ENCODE measurements around the gene NNMT. TPM values are rescaled to one million over a fixed set of nuclear protein-coding genes. Genes with fewer than 3 reads are reported as not detected.

NNMT gene
- total RNA-seq, 1 experiment from 2014 or later: 2.4 TPM

DNA sequence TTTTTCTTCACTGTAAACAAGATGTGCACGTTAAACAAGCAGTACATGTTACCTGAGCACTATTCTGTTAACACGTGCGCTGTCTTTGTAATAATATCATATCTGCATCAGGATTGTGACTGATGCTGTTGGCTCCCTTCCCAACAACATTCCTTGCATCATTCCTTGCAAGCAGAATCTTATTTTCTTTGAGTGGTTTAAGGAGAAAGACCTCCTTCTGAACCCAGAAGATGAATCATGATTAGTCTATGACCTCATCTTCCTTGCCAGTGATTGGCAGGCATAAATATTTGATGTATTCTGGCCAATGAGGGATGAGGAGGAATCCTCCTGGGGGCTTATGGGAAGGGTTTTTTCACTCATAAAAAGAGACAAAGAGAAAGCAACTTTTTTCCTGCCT lies 57.9 kb downstream of the NNMT start:
- no peaks in the 10 kb centered on the region for H3K4me1 ChIP-seq
- no peaks in the 10 kb centered on the region for H3K36me3 Mint-ChIP-seq (ENCODE audit: insufficient read depth, unreplicated experiment)
- no peak for DNase-seq
- H3K36me3 ChIP-seq (ENCODE audit: control insufficient read depth, insufficient read depth, low read length): no peaks in the 10 kb centered on the region
- CTCF ChIA-PET: no interaction called here
- no peaks in the 10 kb centered on the region for H3K27me3 ChIP-seq (replicated peaks; ENCODE audit: control insufficient read depth, insufficient read depth, low read length)
- POLR2A ChIA-PET: no interaction called here
- no TSS peak for BruUV-seq (replicated peaks)
- no peaks in the 10 kb centered on the region for H3K9me3 ChIP-seq
- no peaks in the 10 kb centered on the region for H3K9me3 Mint-ChIP-seq (ENCODE audit: unreplicated experiment)
- H3K4me3 Mint-ChIP-seq (ENCODE audit: unreplicated experiment): no peak overlapping the region
- intact Hi-C loops (cut with micrococcal nuclease; ENCODE audit: unreplicated experiment): no loop called here
- TF ChIP-seq, protein P1, sequence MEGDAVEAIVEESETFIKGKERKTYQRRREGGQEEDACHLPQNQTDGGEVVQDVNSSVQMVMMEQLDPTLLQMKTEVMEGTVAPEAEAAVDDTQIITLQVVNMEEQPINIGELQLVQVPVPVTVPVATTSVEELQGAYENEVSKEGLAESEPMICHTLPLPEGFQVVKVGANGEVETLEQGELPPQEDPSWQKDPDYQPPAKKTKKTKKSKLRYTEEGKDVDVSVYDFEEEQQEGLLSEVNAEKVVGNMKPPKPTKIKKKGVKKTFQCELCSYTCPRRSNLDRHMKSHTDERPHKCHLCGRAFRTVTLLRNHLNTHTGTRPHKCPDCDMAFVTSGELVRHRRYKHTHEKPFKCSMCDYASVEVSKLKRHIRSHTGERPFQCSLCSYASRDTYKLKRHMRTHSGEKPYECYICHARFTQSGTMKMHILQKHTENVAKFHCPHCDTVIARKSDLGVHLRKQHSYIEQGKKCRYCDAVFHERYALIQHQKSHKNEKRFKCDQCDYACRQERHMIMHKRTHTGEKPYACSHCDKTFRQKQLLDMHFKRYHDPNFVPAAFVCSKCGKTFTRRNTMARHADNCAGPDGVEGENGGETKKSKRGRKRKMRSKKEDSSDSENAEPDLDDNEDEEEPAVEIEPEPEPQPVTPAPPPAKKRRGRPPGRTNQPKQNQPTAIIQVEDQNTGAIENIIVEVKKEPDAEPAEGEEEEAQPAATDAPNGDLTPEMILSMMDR (IDR thresholded peaks at IDR 0.05; ENCODE audit: insufficient read depth in 1 of 2, low read depth in 1 of 2, low read length in 1 of 2, severe bottlenecking in 1 of 2, unreplicated experiment in 1 of 2): no peak
- H3K27me3 Mint-ChIP-seq (ENCODE audit: insufficient read depth, unreplicated experiment): no peaks in the 10 kb centered on the region
- no peak overlapping the region for H3K4me3 ChIP-seq (ENCODE audit: low read depth, low read length)
- H3K27ac Mint-ChIP-seq (ENCODE audit: unreplicated experiment): no peak overlapping the region
- no peaks in the 10 kb centered on the region for H3K4me1 Mint-ChIP-seq (ENCODE audit: low read depth, unreplicated experiment)

- no peaks in the 10 kb centered on the region for H3K36me3 ChIP-seq (ENCODE audit: control insufficient read depth, insufficient read depth, low read length)
- CTCF ChIA-PET: no interaction called here
- Mint-ChIP-seq H3K4me1 (ENCODE audit: low read depth, unreplicated experiment) (no peaks in the 10 kb centered on the region), H3K4me3 (ENCODE audit: unreplicated experiment) (no peak overlapping the region), H3K27me3 (ENCODE audit: insufficient read depth, unreplicated experiment) (peaks cover 2% of the 10 kb centered on the region), H3K27ac (ENCODE audit: unreplicated experiment) (no peak overlapping the region), H3K36me3 (ENCODE audit: insufficient read depth, unreplicated experiment) (no peaks in the 10 kb centered on the region), H3K9me3 (ENCODE audit: unreplicated experiment) (no peaks in the 10 kb centered on the region)
- H3K9me3 ChIP-seq: no peaks in the 10 kb centered on the region; the same call in 1 of the 2 replicates
- no TSS peak for BruUV-seq (replicated peaks)
- POLR2A ChIA-PET: no interaction called here
- intact Hi-C loops (cut with micrococcal nuclease; ENCODE audit: unreplicated experiment): no loop called here
- H3K27me3 ChIP-seq (replicated peaks; ENCODE audit: control insufficient read depth, insufficient read depth, low read length): no peaks in the 10 kb centered on the region
- H3K4me3 ChIP-seq (ENCODE audit: low read depth, low read length): no peak overlapping the region
- TF ChIP-seq, protein P1 (IDR thresholded peaks at IDR 0.05; ENCODE audit: insufficient read depth in 1 of 2, low read depth in 1 of 2, low read length in 1 of 2, severe bottlenecking in 1 of 2, unreplicated experiment in 1 of 2): no peak
- no peak for DNase-seq
- no peaks in the 10 kb centered on the region for H3K4me1 ChIP-seq
Observed at GRCh38 chr11:114358716-114359115, 62.5 kb downstream of the NNMT start.

DNA sequence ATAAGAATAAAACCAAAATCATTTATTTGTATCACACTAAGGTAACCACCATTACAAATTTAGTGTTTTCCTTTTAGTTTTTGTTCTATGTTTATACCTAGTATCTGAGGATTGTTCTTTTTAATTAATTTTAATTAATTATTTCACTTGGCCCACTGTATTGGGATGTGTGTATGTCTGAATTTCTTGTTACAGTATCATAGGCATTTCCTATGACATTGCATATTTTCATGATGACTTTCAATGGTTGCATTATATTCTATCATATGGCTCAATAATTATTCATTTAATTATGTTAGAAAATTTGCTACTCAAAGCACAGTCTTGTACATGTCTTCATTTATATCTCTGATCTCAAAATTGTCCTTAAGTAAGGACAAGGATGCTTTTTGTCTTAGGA lies 63.1 kb downstream of the NNMT start:
- H3K36me3 Mint-ChIP-seq (ENCODE audit: insufficient read depth, unreplicated experiment): no peaks in the 10 kb centered on the region
- DNase-seq: no peak
- ChIA-PET CTCF (no interaction called here), POLR2A (no interaction called here)
- Histone ChIP-seq H3K36me3 (ENCODE audit: control insufficient read depth, insufficient read depth, low read length) (no peaks in the 10 kb centered on the region), H3K4me1 (no peaks in the 10 kb centered on the region), H3K4me3 (ENCODE audit: low read depth, low read length) (no peak overlapping the region), H3K9me3 (no peaks in the 10 kb centered on the region; the same call in 1 of the 2 replicates), H3K27me3 (replicated peaks; ENCODE audit: control insufficient read depth, insufficient read depth, low read length) (no peaks in the 10 kb centered on the region)
- intact Hi-C loops (cut with micrococcal nuclease; ENCODE audit: unreplicated experiment): no loop called here
- H3K4me1 Mint-ChIP-seq (ENCODE audit: low read depth, unreplicated experiment): no peaks in the 10 kb centered on the region
- no peaks in the 10 kb centered on the region for H3K9me3 Mint-ChIP-seq (ENCODE audit: unreplicated experiment)
- no TSS peak for BruUV-seq (replicated peaks)
- H3K4me3 Mint-ChIP-seq (ENCODE audit: unreplicated experiment): no peak overlapping the region
- TF ChIP-seq, protein P1 (IDR thresholded peaks at IDR 0.05; ENCODE audit: insufficient read depth in 1 of 2, low read depth in 1 of 2, low read length in 1 of 2, severe bottlenecking in 1 of 2, unreplicated experiment in 1 of 2): no peak
- no peak overlapping the region for H3K27ac Mint-ChIP-seq (ENCODE audit: unreplicated experiment)
- peaks cover 2% of the 10 kb centered on the region for H3K27me3 Mint-ChIP-seq (ENCODE audit: insufficient read depth, unreplicated experiment)
